Measurements from ENCODE around the gene CARMIL1. TPM values are rescaled to one million over a fixed set of nuclear protein-coding genes. Genes with fewer than 3 reads are reported as not detected.

Gene CARMIL1
- total RNA-seq, 1 donor from 2014 or later = 37.6 TPM

DNA sequence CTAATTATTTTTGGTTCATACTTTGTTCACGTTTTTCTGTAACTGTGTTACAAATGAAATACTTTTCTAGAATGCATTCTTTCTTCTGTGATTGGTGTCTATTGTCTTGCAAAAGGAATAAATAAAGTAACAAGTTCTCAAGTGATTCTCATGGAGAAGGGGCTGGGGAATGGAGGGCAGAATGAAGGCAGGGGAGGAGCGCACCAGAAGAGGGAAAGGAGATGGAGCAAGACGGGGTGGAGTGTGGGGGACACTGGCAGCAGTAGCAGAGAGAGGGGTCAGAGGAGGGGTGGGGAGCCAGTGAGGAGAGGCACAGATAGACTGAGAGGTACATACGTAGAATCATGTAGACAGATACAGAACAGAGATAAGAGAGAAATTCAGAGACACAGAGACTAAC is 136.5 kb downstream of the CARMIL1 start:
- Histone ChIP-seq H3K4me3 (no peak overlapping the region), H3K9me3 (no peaks in the 10 kb centered on the region), H3K27me3 (no peaks in the 10 kb centered on the region), H3K36me3 (no peaks in the 10 kb centered on the region), H3K4me1 (peaks cover 54% of the 10 kb centered on the region), H3K27ac (no peak overlapping the region)
- DNase-seq (no peak), ATAC-seq (no peak)
- TF ChIP-seq, protein P1, sequence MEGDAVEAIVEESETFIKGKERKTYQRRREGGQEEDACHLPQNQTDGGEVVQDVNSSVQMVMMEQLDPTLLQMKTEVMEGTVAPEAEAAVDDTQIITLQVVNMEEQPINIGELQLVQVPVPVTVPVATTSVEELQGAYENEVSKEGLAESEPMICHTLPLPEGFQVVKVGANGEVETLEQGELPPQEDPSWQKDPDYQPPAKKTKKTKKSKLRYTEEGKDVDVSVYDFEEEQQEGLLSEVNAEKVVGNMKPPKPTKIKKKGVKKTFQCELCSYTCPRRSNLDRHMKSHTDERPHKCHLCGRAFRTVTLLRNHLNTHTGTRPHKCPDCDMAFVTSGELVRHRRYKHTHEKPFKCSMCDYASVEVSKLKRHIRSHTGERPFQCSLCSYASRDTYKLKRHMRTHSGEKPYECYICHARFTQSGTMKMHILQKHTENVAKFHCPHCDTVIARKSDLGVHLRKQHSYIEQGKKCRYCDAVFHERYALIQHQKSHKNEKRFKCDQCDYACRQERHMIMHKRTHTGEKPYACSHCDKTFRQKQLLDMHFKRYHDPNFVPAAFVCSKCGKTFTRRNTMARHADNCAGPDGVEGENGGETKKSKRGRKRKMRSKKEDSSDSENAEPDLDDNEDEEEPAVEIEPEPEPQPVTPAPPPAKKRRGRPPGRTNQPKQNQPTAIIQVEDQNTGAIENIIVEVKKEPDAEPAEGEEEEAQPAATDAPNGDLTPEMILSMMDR (IDR thresholded peaks at IDR 0.05) = no peak
- intact Hi-C loops (cut with DNase I) = no loop called here

DNA sequence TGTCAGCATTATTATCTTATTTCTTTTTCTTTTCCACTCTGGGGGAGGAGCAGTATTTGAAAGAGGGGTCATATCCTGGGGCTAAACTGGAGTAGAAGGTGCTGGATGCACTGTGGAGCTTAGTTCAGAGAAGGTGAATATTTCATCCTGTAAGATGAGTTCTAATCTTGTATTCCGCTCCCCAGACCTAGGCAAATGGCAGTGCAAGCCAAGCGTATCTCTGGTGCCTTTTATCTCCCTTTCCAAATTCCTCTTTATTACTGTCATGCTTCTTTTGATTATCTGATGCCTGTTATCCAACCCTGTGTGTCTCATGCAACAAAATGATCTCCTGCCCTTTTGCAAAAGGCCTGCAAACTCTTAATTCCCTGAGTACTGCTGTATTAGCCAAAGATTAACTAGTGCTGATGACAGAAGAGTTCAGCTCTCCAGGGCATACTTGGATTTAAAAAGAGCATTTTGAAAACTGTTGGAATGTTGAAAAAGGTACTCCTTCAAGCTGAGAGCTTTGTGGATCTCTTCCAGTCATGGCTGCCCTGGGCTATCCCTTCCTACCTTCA is 138.0 kb downstream of the CARMIL1 start:
- peak; percentile 57 for ATAC-seq
- TF ChIP-seq, protein P1 (IDR thresholded peaks at IDR 0.05) = no peak
- Histone ChIP-seq H3K4me1 (peaks cover 52% of the 10 kb centered on the region), H3K27me3 (no peaks in the 10 kb centered on the region), H3K9me3 (no peaks in the 10 kb centered on the region), H3K27ac (peak overlapping the region; percentile 47), H3K4me3 (no peak overlapping the region), H3K36me3 (no peaks in the 10 kb centered on the region)
- intact Hi-C loops (cut with DNase I) = no loop called here
- DNase-seq = no peak

DNA sequence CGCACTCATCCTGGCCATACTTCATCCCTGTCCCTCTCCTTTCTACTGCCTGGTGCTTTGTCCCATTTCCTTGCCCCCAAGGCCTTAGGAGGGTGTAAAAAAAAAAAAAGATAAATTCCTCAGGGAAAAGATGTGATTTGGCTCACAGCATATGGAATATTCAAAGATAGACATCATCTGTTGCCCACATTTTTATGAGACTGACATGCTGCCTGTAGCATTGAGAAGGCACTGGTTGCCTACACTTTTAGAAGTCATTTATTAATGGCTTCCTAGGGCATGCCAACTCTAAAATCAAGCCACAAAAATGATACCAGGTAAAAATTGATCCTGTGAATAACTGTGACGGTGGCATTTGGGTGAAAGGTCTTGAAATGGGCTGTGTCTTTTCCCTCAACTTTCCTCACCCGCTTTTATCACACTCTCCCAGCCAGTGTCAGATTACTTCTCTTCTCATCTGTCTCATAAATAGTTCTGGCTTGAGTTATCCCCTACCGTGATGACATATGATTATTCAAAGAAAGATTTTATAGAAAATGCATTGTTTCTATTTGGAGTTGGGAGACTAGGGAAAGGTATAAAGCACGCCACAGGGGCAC is 139.4 kb downstream of the CARMIL1 start:
- intact Hi-C loops (cut with DNase I) = no loop called here
- Histone ChIP-seq H3K4me3 (no peak overlapping the region), H3K4me1 (peaks cover 38% of the 10 kb centered on the region), H3K27ac (peak overlapping the region; percentile 24), H3K36me3 (no peaks in the 10 kb centered on the region), H3K27me3 (no peaks in the 10 kb centered on the region), H3K9me3 (no peaks in the 10 kb centered on the region)
- DNase-seq (no peak), ATAC-seq (no peak)
- TF ChIP-seq, protein P1 (IDR thresholded peaks at IDR 0.05) = no peak

DNA sequence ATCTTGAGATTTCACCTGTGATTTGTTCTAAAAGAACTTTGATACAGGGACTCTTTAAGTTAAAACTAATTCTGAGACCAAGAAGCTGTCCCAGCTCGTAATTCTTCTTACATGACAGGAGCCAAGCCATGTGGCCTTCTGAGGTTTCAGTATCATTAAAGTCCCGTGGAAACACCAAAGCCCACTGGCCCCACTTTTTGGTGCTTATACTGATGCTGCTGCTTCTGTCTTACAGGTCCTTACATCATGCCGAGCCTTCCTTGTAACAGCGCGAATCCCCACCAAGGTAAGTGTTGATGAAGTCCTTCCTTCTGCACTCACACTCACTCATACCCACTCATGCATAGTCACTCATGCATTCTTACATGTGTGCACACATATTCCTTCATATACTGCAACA is 140.7 kb downstream of the CARMIL1 start:
- DNase-seq (no peak), ATAC-seq (no peak)
- Histone ChIP-seq H3K27me3 (no peaks in the 10 kb centered on the region), H3K27ac (no peak overlapping the region), H3K36me3 (no peaks in the 10 kb centered on the region), H3K4me3 (no peak overlapping the region), H3K9me3 (no peaks in the 10 kb centered on the region), H3K4me1 (peaks cover 24% of the 10 kb centered on the region)
- intact Hi-C loops (cut with DNase I) = no loop called here
- TF ChIP-seq, protein P1 (IDR thresholded peaks at IDR 0.05) = no peak

DNA sequence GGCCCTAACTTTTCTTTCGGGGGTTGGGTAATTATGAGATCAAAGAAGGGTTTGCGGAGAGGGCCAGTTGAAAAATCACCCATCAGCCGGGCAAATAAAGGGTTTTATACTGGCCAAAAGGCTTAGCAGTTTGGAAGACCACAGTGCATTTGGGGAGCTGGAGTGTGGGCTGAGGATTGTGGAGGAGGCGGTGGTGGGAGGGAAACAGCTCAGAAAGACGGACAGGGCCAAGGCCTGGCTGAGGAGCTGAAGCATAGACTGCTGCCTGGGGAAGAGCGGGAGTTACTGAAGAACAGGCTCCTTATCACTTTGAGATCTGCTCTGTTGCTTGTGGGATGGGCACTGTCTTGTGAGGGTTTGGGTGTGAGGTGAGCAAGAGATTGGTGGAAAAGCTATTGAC is 144.2 kb downstream of the CARMIL1 start:
- ATAC-seq = no peak
- Histone ChIP-seq H3K27ac (no peak overlapping the region), H3K4me3 (no peak overlapping the region), H3K27me3 (no peaks in the 10 kb centered on the region), H3K9me3 (no peaks in the 10 kb centered on the region), H3K4me1 (peaks cover 3% of the 10 kb centered on the region), H3K36me3 (no peaks in the 10 kb centered on the region)
- intact Hi-C loops (cut with DNase I) = no loop called here
- no peak for DNase-seq
- TF ChIP-seq, protein P1 (IDR thresholded peaks at IDR 0.05) = no peak

Measured in upper lobe of right lung (tissue), 1 donor.